Activated T-cell treated with anti-CD3 and anti-CD28 coated beads, Interleukin-2, amount 50 U/mL, for 72 hours (primary cell): ENCODE measurements around the gene PPP2R5A. TPM values are rescaled to one million over a fixed set of nuclear protein-coding genes. Genes with fewer than 3 reads are reported as not detected.
"Not testable (repeated sequence)": the region's sequence is repeated elsewhere in the genome, so short reads cannot be mapped to it uniquely, and the experiment has no call there.

Experiments
- ATAC-seq, 2 donors: fragments of 150-1000 bp; cut with Tn5 transposase; replicated peaks in 1 of 2; 2 replicates each; pipeline ENCODE4 v1.10.0; 2021; ENCODE audit warnings: moderate library complexity in 2 of 2, mild to moderate bottlenecking in 1 of 2
- DNase-seq, 2 donors: peaks; one replicate each; pipeline ENCODE4 v3.0.0; 2021 to 2022; ENCODE audit warnings: mixed read lengths in 1 of 2
- H3K27ac Mint-ChIP-seq: one replicate; pipeline ENCODE4 v1.8.0; 2022; ENCODE audit warnings: mild to moderate bottlenecking, moderate library complexity, mixed read lengths
- H3K27me3 Mint-ChIP-seq: one replicate; pipeline ENCODE4 v1.8.0; 2022; ENCODE audit warnings: low read depth, mixed read lengths
- H3K36me3 Mint-ChIP-seq, 2 donors: one replicate each; pipeline ENCODE4 v1.8.0; 2022; ENCODE audit warnings: mixed read lengths in 2 of 2, mild to moderate bottlenecking in 1 of 2; ENCODE audit not compliant: insufficient read depth in 2 of 2
- H3K4me1 Mint-ChIP-seq: one replicate; pipeline ENCODE4 v1.8.0; 2022; ENCODE audit warnings: low read depth, mixed read lengths
- H3K4me3 Mint-ChIP-seq, 2 donors: one replicate each; pipeline ENCODE4 v1.8.0; 2022; ENCODE audit warnings: mild to moderate bottlenecking in 2 of 2, mixed read lengths in 2 of 2, moderate library complexity in 2 of 2
- H3K9me3 Mint-ChIP-seq, 2 donors: one replicate each; pipeline ENCODE4 v1.8.0; 2022; ENCODE audit warnings: mixed read lengths in 2 of 2
- total RNA-seq, 2 donors: library from RNA; stranded (reverse); gene quantifications; one replicate each; pipeline ENCODE4 v1.2.3, GENCODE V29; 2022

Gene PPP2R5A
- total RNA-seq, 2 donors from 2014 or later: 43.7 to 52.0 TPM

DNA sequence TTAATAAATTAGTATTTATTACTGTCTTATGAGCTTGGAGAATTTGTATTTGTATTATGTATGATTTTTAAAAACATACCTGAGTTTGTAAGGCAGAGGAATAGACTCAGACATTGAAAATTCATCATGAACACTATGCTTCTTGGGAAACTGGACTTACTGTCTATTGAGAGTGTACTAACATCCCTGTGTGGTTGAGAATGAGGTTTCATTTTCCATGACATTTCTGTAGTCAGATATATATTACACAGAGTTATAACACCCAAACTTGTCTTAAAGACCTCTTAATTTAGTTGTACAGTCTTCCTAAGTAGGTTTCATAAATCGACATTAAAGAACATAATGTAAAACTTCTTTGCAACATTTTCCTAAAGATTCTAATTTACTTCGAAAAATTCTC, 30.0 kb downstream of the PPP2R5A start:
- ATAC-seq: peak in 1 of 2 donors; percentile 40
- Mint-ChIP-seq H3K27me3 (no peaks in the 10 kb centered on the region), H3K27ac (no peak overlapping the region), H3K36me3 (peaks cover 0 to 2% of the 10 kb centered on the region in 2 donors), H3K4me3 (no peak overlapping the region), H3K9me3 (no peaks in the 10 kb centered on the region), H3K4me1 (peaks cover 53% of the 10 kb centered on the region)
- DNase-seq: no peak

DNA sequence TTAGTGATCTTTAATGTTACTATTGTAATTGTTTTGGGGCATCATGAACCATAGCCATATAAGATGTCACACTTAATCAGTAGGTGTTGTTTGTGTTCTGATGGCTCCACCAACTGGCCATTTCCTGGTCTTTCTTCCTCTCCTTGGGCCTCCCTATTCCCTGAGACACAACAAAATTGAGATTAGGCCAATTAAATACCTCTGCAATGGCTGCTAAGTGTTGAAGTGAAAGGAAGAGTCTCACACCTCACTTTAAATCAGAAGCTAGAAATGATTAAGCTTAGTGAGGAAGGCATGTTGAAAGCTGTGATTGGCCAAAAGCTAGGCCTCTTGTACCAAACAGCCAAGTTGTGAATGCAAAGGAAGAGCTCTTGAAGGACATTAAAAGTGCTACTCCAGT, 30.7 kb downstream of the PPP2R5A start:
- ATAC-seq: peak; percentile 77 to 85
- H3K27ac Mint-ChIP-seq: peak overlapping the region; percentile 74
- H3K27me3 Mint-ChIP-seq: no peaks in the 10 kb centered on the region
- H3K9me3 Mint-ChIP-seq: no peaks in the 10 kb centered on the region
- peak in 1 of 2 donors; percentile 5 for DNase-seq
- peak overlapping the region; percentile 10 to 40 for H3K4me3 Mint-ChIP-seq
- H3K36me3 Mint-ChIP-seq: peaks cover 0 to 1% of the 10 kb centered on the region in 2 donors
- H3K4me1 Mint-ChIP-seq: peaks cover 48% of the 10 kb centered on the region

DNA sequence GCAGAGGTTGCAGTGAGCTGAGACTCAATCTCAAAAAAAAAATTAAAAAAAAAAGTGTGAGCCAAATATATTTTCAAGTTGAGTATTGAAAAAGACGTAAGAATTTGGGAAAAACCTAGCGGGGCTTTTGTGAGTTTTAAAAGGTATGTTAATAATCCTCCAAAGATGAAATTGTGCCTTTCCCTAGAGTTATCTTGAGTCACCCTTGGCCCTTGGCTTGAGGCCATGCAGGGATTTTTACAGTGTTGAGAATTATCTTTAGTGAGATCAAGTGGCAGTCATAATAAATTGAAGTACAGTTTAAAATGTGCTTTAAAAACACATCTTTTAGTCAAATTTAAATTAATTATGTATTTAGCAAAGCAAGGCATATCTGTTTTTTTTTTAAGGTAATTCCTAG, 32.7 kb downstream of the PPP2R5A start:
- ATAC-seq (no peak), DNase-seq (no peak)
- H3K9me3 Mint-ChIP-seq: no peaks in the 10 kb centered on the region
- peaks cover 50% of the 10 kb centered on the region for H3K4me1 Mint-ChIP-seq
- H3K4me3 Mint-ChIP-seq: no peak overlapping the region
- no peak overlapping the region for H3K27ac Mint-ChIP-seq
- H3K27me3 Mint-ChIP-seq: no peaks in the 10 kb centered on the region
- peaks cover 0 to 1% of the 10 kb centered on the region in 2 donors for H3K36me3 Mint-ChIP-seq

DNA sequence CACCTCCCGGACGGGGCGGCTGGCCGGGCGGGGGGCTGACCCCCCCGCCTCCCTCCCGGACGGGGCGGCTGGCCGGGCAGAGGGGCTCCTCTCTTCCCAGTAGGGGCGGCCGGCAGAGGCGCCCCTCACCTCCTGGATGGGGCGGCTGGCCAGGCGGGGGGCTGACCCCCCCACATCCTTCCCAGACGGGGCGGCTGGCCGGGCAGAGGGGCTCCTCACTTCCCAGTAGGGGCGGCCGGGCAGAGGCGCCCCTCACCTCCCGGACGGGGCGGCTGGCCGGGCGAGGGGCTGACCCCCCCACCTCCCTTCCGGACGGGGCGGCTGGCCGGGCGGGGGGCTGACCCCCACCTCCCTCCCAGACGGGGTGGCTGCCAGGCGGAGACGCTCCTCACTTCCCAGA, 35.8 kb downstream of the PPP2R5A start:
- H3K36me3 Mint-ChIP-seq, H3K9me3 Mint-ChIP-seq, ATAC-seq, H3K4me3 Mint-ChIP-seq, DNase-seq, H3K27ac Mint-ChIP-seq, H3K27me3 Mint-ChIP-seq: not testable (repeated sequence)
- H3K4me1 Mint-ChIP-seq: peaks cover 26% of the 10 kb centered on the region

DNA sequence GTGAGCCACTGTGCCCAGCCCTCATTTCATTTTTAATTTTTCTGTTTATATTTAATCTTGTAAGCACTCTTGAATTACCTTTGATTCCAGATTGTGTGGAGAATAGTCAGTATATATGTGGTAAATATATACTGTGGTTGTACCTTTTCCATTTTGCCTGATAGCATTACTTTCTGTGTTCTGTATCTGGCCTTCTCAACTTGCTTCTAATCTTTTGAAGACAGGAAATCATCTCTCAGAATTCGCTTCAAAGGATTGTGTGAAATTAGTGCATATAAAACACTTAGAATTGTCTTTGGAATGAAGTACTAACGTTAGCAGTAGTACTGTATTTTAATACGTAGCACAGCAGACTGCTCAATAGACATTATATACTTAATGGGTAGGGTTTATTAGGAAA, 37.9 kb downstream of the PPP2R5A start:
- Mint-ChIP-seq H3K27ac (peak overlapping the region; percentile 51), H3K36me3 (no peaks in the 10 kb centered on the region), H3K4me3 (no peak overlapping the region), H3K9me3 (no peaks in the 10 kb centered on the region), H3K27me3 (no peaks in the 10 kb centered on the region), H3K4me1 (peaks cover 9% of the 10 kb centered on the region)
- no peak for DNase-seq
- ATAC-seq: no peak

GRCh38 chr1:212326541-212326940, 41.3 kb downstream of the PPP2R5A start:
- no peak for ATAC-seq
- H3K4me3 Mint-ChIP-seq: no peak overlapping the region
- H3K4me1 Mint-ChIP-seq: peaks cover 9% of the 10 kb centered on the region
- no peak overlapping the region for H3K27ac Mint-ChIP-seq
- peaks cover 0 to 5% of the 10 kb centered on the region in 2 donors for H3K36me3 Mint-ChIP-seq
- H3K9me3 Mint-ChIP-seq: no peaks in the 10 kb centered on the region
- no peaks in the 10 kb centered on the region for H3K27me3 Mint-ChIP-seq
- DNase-seq: no peak

- Mint-ChIP-seq H3K9me3 (no peaks in the 10 kb centered on the region), H3K4me1 (peaks cover 3% of the 10 kb centered on the region), H3K27ac (no peak overlapping the region), H3K27me3 (no peaks in the 10 kb centered on the region), H3K36me3 (peaks cover 0 to 7% of the 10 kb centered on the region in 2 donors), H3K4me3 (no peak overlapping the region)
- ATAC-seq: no peak
- DNase-seq: no peak
Measured at GRCh38 chr1:212328248-212328647, 43.0 kb downstream of the PPP2R5A start.

DNA sequence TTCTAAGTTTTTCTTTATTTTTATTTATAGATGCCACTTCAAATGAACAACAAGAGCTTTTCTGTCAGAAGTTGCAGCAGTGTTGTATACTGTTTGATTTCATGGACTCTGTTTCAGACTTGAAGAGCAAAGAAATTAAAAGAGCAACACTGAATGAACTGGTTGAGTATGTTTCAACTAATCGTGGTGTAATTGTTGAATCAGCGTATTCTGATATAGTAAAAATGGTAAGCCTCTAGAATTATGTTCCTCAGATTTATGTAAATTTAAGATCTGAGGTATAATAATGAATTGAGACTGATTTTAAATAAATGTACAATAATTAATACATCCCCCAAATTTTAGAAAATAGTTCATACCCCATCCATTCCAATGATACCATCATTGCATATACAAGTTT, 43.9 kb downstream of the PPP2R5A start:
- Mint-ChIP-seq H3K27ac (no peak overlapping the region), H3K9me3 (no peaks in the 10 kb centered on the region), H3K4me1 (no peaks in the 10 kb centered on the region), H3K36me3 (peaks cover 2 to 15% of the 10 kb centered on the region in 2 donors), H3K4me3 (no peak overlapping the region), H3K27me3 (no peaks in the 10 kb centered on the region)
- ATAC-seq: no peak
- no peak for DNase-seq

- DNase-seq (no peak), ATAC-seq (no peak)
- Mint-ChIP-seq H3K4me1 (no peaks in the 10 kb centered on the region), H3K9me3 (no peaks in the 10 kb centered on the region), H3K27me3 (no peaks in the 10 kb centered on the region), H3K4me3 (no peak overlapping the region), H3K36me3 (no peaks in the 10 kb centered on the region), H3K27ac (no peak overlapping the region)
Measured at GRCh38 chr1:212341090-212341489, 55.9 kb downstream of the PPP2R5A start.

GRCh38 chr1:212344905-212345304, 59.7 kb downstream of the PPP2R5A start:
- Mint-ChIP-seq H3K36me3 (peaks cover 0 to 4% of the 10 kb centered on the region in 2 donors), H3K9me3 (no peaks in the 10 kb centered on the region), H3K4me1 (no peaks in the 10 kb centered on the region), H3K27ac (peak overlapping the region; percentile 42), H3K4me3 (no peak overlapping the region), H3K27me3 (no peaks in the 10 kb centered on the region)
- ATAC-seq (no peak), DNase-seq (no peak)

GRCh38 chr1:212346601-212347000, 61.4 kb downstream of the PPP2R5A start:
- DNase-seq: no peak
- no peak for ATAC-seq
- Mint-ChIP-seq H3K27ac (no peak overlapping the region), H3K27me3 (no peaks in the 10 kb centered on the region), H3K4me3 (no peak overlapping the region), H3K36me3 (peaks cover 0 to 4% of the 10 kb centered on the region in 2 donors), H3K4me1 (no peaks in the 10 kb centered on the region), H3K9me3 (no peaks in the 10 kb centered on the region)

GRCh38 chr1:212351588-212352362, 66.6 kb downstream of the PPP2R5A start:
- Mint-ChIP-seq H3K27ac (no peak overlapping the region), H3K9me3 (no peaks in the 10 kb centered on the region), H3K4me3 (no peak overlapping the region), H3K4me1 (peaks cover 6% of the 10 kb centered on the region), H3K27me3 (no peaks in the 10 kb centered on the region), H3K36me3 (peaks cover 0 to 4% of the 10 kb centered on the region in 2 donors)
- ATAC-seq (no peak), DNase-seq (no peak)

GRCh38 chr1:212353181-212353580, 68.0 kb downstream of the PPP2R5A start:
- no peaks in the 10 kb centered on the region for H3K27me3 Mint-ChIP-seq
- peaks cover 1 to 4% of the 10 kb centered on the region in 2 donors for H3K36me3 Mint-ChIP-seq
- H3K4me1 Mint-ChIP-seq: peaks cover 6% of the 10 kb centered on the region
- no peaks in the 10 kb centered on the region for H3K9me3 Mint-ChIP-seq
- H3K4me3 Mint-ChIP-seq: no peak overlapping the region
- peak overlapping the region; percentile 47 for H3K27ac Mint-ChIP-seq
- DNase-seq: no peak
- peak; percentile 25 to 83 for ATAC-seq

DNA sequence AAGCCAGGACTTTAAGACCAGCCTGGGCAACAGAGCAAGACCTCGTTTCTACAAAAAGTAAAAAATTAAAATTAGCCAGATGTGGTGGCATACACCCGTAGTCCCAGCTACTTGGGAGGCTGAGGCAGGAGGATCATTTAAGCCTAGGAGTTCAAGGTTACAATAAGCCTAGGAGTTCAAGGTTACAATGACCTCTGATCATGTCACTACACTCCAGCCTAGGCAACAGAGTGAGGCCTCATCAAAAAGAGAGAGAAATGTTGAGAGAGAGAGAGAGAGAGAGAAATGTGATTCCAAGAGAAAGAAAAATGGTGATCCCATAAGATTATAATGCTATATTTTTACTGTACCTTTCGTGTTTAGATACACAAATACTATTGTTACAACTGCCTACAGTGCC, 69.3 kb downstream of the PPP2R5A start:
- Mint-ChIP-seq H3K27me3 (no peaks in the 10 kb centered on the region), H3K36me3 (peaks cover 1 to 7% of the 10 kb centered on the region in 2 donors), H3K9me3 (no peaks in the 10 kb centered on the region), H3K4me1 (peaks cover 13% of the 10 kb centered on the region), H3K27ac (no peak overlapping the region), H3K4me3 (no peak overlapping the region)
- DNase-seq: no peak
- no peak for ATAC-seq
